ENCODE data around the gene AASDHPPT.

- no peak for TF ChIP-seq CTCF (IDR thresholded peaks at IDR 0.05)
- no peak for TF ChIP-seq POLR2A (IDR thresholded peaks at IDR 0.05; ENCODE audit: low read length)
- TF ChIP-seq RAD21 (conservative IDR thresholded peaks at IDR 0.05 in 1 of 2, IDR thresholded peaks at IDR 0.05 in 1 of 2), result no peak
- TF ChIP-seq MYC (IDR thresholded peaks at IDR 0.05; ENCODE audit: borderline replicate concordance, low read length), result no peak
- no peak for TF ChIP-seq MAFK (IDR thresholded peaks at IDR 0.05; ENCODE audit: partially characterized antibody)
- TF ChIP-seq JUN (IDR thresholded peaks at IDR 0.05), result no peak
- no peak for TF ChIP-seq CEBPB (IDR thresholded peaks at IDR 0.05)
- no peak for TF ChIP-seq RCOR1 (IDR thresholded peaks at IDR 0.05; ENCODE audit: low read depth, low read length)
- no peak for TF ChIP-seq HOXA7 (CRISPR knock-in tag; IDR thresholded peaks at IDR 0.05)
- TF ChIP-seq FOSL2 (IDR thresholded peaks at IDR 0.05), result no peak
- TF ChIP-seq FOSL2 (CRISPR knock-in tag; IDR thresholded peaks at IDR 0.05), result no peak
- no peak for TF ChIP-seq SMC3 (IDR thresholded peaks at IDR 0.05)
- TF ChIP-seq MAZ (IDR thresholded peaks at IDR 0.05; ENCODE audit: borderline replicate concordance, low read depth, low read length), result no peak
Observed at GRCh38 chr11:106101819-106102218, 24.4 kb downstream of the AASDHPPT start.
